LNCaP clone FGC (cell line): Measurements from ENCODE around the gene GPR37.

Experiments used
- DNase-seq: peaks from one replicate; pipeline ENCODE4 v3.0.0-alpha.2; 2011; ENCODE audit warnings: low read depth
- H3K4me3 ChIP-seq: 2 replicates; pipeline ENCODE4 v1.5.1; 2011; ENCODE audit warnings: mild to moderate bottlenecking, low read depth, low read length, control low read depth
- CTCF ChIP-seq: IDR thresholded peaks from 2 replicates; pipeline ENCODE4 v1.5.1; 2012; ENCODE audit warnings: mild to moderate bottlenecking; ENCODE audit not compliant: control insufficient read depth, insufficient read depth; ENCODE audit errors: extremely low read depth

The GPR37 gene

GRCh38 chr7:124747072-124747471, 18.5 kb downstream of the GPR37 start:
- H3K4me3 ChIP-seq, result no peak overlapping the region
- TF ChIP-seq CTCF, result no peak
- no peak for DNase-seq

GRCh38 chr7:124738639-124739038, 27.0 kb downstream of the GPR37 start:
- no peak overlapping the region for H3K4me3 ChIP-seq
- no peak for DNase-seq
- no peak for TF ChIP-seq CTCF

GRCh38 chr7:124737760-124738300, 27.8 kb downstream of the GPR37 start:
- DNase-seq, result no peak
- no peak overlapping the region for H3K4me3 ChIP-seq
- no peak for TF ChIP-seq CTCF

- DNase-seq, result no peak
- no peak overlapping the region for H3K4me3 ChIP-seq
- TF ChIP-seq CTCF, result no peak
Observed at GRCh38 chr7:124728610-124729009, 37.0 kb downstream of the GPR37 start.

- DNase-seq, result no peak
- H3K4me3 ChIP-seq, result no peak overlapping the region
- no peak for TF ChIP-seq CTCF
Observed at GRCh38 chr7:124724507-124725192, 40.9 kb downstream of the GPR37 start.

GRCh38 chr7:124724079-124724478, 41.5 kb downstream of the GPR37 start:
- no peak for TF ChIP-seq CTCF
- no peak overlapping the region for H3K4me3 ChIP-seq
- DNase-seq, result no peak

- no peak for DNase-seq
- no peak overlapping the region for H3K4me3 ChIP-seq
- no peak for TF ChIP-seq CTCF
Observed at GRCh38 chr7:124723012-124723411, 42.6 kb downstream of the GPR37 start.
